Epithelial cell of proximal tubule (primary cell): ENCODE measurements around the gene CDC42EP1. TPM values are rescaled to one million over a fixed set of nuclear protein-coding genes. Genes with fewer than 3 reads are reported as not detected.

ENCODE experiments used
- DNase-seq: peaks from one replicate; pipeline ENCODE4 v3.0.0-alpha.2; 2011; ENCODE audit warnings: low read depth
- H3K4me3 ChIP-seq: 2 replicates; pipeline ENCODE4 v1.5.1; 2011; ENCODE audit warnings: low read depth, mild to moderate bottlenecking, low read length
- total RNA-seq: library from RNA; depleted of rRNA; stranded (reverse); fragments of >200 nt; gene quantifications from 2 replicates; pipeline ENCODE4 v1.2.3, GENCODE V29; 2015
- TF ChIP-seq, protein P1 (sequence below): conservative IDR thresholded peaks from 2 replicates; pipeline ENCODE4 v1.5.1; 2012; ENCODE audit warnings: low read depth, mild to moderate bottlenecking, low read length

The CDC42EP1 gene
- total RNA-seq, 1 donor from 2014 or later: 102 TPM

DNA sequence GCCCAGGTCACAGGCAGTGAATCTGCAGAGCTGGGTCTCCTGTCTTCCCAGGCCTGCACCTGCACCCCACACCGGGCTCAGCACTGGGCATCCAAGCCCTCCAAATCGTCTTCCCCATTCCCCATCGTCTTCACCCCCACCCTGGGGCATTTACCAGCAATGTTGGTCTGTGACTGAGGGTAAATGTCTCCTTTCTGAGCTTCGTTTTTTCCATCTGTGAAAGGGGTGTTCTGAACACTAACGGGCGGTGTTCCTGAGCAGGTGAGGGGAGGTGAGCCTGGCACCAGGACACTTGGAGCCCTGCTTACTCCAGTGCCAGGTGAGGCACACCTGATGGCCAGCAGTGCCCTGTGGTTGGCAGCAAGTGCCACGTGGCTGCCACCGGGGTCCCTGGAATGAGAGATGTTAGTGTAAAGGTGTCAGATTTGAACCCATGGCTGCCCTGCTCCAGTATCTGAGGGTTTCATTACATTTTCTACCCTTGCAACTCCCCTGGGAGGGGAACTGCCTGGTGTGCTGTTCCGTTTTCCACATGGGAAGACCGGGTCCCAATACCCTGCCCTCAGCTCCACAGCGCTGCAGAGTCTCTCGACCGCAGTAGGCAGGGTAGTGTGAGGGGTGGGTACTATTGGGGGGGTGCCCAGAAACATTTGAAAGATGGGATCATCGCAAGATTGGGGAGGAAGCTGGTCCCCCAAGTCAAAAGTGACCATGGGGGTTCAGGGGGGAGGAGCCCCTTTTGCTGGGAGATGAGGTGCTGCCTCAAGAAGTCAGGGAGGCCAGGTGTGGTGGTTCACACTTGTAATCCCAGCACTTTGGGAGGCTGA lies 2.0 kb downstream of the CDC42EP1 start:
- no peak for DNase-seq
- H3K4me3 ChIP-seq: peak overlapping the region; percentile 80
- TF ChIP-seq, protein P1, sequence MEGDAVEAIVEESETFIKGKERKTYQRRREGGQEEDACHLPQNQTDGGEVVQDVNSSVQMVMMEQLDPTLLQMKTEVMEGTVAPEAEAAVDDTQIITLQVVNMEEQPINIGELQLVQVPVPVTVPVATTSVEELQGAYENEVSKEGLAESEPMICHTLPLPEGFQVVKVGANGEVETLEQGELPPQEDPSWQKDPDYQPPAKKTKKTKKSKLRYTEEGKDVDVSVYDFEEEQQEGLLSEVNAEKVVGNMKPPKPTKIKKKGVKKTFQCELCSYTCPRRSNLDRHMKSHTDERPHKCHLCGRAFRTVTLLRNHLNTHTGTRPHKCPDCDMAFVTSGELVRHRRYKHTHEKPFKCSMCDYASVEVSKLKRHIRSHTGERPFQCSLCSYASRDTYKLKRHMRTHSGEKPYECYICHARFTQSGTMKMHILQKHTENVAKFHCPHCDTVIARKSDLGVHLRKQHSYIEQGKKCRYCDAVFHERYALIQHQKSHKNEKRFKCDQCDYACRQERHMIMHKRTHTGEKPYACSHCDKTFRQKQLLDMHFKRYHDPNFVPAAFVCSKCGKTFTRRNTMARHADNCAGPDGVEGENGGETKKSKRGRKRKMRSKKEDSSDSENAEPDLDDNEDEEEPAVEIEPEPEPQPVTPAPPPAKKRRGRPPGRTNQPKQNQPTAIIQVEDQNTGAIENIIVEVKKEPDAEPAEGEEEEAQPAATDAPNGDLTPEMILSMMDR: no peak

DNA sequence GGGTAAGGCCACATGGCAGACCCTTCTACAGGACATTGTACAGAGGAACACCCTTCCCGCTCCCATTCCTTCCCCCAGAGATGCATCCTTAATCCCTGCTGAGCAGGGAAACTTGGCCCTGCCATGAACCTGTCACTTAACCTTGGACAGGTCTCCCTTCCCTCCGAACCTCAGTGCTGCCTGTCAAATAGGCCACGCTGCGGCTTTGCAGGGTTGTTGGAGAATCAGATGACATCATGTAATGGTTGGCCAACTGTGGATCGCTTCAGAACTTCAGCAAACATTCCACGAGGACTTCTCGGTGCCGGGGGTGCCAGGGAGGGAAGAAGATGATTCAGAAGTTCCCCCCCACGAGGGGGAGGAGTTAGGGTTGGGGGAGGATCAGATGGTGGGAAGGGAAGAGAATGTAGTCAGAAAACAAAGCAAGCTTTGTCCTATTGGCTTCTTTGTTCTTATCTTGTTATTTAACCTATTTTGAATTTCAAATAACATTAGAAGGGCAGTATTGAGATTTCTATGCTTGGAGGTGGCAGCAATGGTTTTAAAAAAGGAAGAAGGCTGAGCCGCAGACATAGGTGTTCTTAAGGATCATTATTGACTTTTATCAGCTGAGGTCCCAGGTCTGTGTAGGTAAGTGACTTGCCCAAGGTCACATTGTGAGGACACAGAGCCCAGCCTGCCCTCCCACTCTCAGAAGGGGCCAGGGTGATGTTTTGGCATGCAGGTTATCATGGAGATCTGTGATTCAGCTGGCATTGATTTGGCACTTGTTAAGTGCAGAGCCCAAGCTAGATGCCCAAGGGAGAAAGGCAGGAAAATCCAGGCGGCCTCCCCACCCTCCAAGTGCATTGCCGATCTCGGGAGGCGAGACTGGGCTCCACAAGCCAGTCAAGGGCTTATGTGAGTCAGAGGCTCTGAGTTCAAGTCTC lies 3.1 kb downstream of the CDC42EP1 start:
- DNase-seq: peak; percentile 83
- H3K4me3 ChIP-seq: peak overlapping the region; percentile 8
- TF ChIP-seq, protein P1: no peak

DNA sequence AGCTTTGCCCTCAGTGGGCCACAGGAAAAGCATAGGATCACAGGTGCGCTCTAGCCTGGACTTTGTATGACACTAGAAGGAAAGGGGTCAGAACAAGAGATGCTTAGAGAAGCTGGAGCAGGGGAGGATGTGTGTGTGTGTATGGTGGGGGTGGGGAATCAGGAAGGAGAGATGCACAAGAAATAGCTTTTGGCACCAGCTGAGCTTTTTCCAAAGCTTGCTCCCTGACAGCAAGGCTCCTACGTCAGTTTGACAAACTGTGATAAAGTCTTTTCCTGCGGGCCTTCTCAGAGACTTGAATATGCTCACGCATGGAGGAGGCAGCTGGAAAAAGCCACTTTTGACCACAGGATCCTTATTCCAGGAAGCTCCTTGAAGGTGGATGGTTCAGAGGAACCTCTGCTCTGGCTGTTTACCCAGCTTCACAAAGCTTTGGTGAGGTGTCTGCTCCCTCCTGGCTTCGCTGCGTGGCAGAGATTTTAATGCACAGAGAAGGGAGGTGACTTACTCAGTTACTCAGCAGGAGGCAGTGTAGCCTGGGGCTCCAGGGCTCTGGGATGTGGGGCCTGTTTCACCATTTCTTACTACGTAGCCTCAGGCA lies 3.9 kb downstream of the CDC42EP1 start:
- TF ChIP-seq, protein P1: no peak
- no peak for DNase-seq
- H3K4me3 ChIP-seq: no peak overlapping the region

DNA sequence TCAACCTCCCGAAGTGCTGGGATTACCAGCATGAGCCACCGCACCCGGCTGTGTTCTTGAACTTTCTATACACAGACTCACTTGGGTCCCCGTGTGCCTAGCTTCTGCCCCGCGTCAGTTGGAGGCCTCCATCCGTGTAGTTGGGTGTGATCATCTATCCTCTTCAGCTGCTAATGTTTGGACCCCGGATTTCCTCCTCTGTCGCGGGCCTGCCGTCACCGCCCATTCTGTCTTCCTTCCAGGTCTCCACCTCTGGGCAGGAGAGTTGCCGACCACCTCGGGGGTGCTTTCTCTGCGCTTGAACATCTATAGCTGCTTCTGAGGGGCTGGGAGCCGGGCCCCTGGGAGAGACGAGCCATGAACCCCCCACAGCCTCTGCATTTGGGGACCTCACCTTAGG lies 5.5 kb downstream of the CDC42EP1 start:
- TF ChIP-seq, protein P1: no peak
- no peak for DNase-seq

DNA sequence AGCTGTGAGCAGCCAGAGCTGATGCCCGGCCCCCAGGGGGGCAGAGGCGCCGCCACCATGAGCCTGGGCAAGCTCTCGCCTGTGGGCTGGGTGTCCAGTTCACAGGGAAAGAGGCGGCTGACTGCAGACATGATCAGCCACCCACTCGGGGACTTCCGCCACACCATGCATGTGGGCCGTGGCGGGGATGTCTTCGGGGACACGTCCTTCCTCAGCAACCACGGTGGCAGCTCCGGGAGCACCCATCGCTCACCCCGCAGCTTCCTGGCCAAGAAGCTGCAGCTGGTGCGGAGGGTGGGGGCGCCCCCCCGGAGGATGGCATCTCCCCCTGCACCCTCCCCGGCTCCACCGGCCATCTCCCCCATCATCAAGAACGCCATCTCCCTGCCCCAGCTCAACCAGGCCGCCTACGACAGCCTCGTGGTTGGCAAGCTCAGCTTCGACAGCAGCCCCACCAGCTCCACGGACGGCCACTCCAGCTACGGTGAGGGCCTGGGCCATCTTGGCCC lies 6.1 kb downstream of the CDC42EP1 start:
- no peak for DNase-seq
- no peak overlapping the region for H3K4me3 ChIP-seq
- TF ChIP-seq, protein P1: no peak

More for the DNA sequence above, 5.5 kb downstream of the CDC42EP1 start:
- no peak overlapping the region for H3K4me3 ChIP-seq

DNA sequence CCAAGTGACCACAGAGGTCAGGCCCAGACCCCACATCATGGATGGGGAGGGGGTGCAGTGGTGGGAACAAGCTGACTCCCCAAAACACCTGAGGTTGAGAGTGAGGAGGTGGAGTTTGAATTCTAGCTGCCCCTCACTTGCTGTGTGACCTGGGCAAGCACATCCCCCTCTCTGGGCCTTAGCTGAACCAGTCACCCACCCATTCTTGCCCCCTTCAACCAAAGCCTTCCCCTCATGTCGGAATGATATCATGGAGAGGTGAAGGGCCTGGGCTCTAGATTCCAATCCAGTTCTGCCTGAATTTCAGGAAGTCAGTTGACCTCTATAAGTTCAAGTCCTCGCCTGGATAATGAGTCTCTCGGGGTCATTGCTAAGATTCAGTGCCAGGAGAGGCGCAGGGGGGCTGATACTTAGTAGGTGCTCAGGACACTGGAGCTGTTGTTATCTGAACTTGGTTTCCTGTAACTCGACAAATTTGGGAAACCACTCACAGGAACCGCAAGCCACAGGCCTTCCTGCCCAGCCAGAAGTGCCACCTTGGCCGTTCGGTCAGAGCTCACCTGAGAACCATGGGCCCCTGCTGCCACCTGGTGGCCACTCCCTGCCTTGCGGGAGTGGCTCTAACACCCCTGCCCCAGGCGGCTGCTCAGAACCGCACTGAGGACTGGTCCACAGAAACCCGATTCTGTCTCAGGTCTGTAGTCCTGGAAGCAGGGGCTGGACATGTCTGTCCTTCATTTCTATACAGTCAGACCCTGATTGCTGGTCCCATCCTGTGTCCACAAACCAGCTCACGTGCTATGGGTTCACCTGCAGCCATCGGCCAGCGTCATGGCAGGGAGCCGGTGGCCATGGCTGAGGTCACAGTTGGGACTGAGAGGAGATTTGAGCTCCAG lies 6.9 kb downstream of the CDC42EP1 start:
- TF ChIP-seq, protein P1: peak; percentile 93
- H3K4me3 ChIP-seq: no peak overlapping the region
- no peak for DNase-seq
